ENCODE results near the gene SND1.

The SND1 gene

DNA sequence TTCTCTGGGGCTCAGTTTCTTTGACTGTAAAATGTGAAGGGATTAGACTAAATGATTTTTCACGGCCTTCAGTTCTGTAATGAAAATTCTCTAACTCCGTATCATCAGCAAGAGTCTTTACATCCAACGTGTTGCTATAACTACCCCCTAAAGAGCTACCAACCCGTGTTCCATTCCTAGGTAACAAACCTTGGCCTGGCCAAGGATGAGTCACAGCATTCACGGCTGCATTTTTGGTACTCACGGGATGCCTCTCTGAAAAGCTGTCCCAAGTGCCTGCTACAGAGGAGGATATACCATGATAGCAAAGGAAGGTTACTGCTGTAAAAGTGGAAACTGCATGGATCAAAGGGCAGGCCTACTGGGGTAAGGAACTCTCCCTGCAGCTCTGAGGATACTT is 373.4 kb downstream of the SND1 start:
- H3K4me3 ChIP-seq (ENCODE audit: low read depth, low read length) = no peak overlapping the region
- DNase-seq (ENCODE audit: low read depth) = no peak
- TF ChIP-seq, protein P1, sequence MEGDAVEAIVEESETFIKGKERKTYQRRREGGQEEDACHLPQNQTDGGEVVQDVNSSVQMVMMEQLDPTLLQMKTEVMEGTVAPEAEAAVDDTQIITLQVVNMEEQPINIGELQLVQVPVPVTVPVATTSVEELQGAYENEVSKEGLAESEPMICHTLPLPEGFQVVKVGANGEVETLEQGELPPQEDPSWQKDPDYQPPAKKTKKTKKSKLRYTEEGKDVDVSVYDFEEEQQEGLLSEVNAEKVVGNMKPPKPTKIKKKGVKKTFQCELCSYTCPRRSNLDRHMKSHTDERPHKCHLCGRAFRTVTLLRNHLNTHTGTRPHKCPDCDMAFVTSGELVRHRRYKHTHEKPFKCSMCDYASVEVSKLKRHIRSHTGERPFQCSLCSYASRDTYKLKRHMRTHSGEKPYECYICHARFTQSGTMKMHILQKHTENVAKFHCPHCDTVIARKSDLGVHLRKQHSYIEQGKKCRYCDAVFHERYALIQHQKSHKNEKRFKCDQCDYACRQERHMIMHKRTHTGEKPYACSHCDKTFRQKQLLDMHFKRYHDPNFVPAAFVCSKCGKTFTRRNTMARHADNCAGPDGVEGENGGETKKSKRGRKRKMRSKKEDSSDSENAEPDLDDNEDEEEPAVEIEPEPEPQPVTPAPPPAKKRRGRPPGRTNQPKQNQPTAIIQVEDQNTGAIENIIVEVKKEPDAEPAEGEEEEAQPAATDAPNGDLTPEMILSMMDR (IDR thresholded peaks at IDR 0.05; ENCODE audit: low read depth, low read length, missing control alignments) = no peak

DNA sequence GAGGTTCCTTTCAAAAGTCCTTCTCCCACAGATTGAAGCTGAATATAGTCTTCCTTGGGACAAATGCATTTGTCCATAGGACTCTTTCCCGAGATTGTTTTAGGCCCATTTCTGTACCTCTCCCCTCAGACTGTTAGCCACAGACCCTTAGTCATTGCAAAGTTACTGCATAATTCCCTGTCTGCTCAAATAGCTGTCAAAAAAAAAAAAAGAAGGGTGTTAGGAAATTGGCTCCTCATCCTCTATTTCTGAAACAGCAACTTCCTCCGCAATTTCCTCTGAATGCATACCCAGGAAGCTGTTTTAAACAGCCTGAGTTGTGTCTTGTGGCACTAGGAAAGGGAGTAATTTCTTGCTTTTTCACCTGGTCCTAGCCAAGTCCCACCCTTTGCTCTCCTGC is 373.8 kb downstream of the SND1 start:
- no peak overlapping the region for H3K4me3 ChIP-seq (ENCODE audit: low read depth, low read length)
- no peak for DNase-seq (ENCODE audit: low read depth)
- TF ChIP-seq, protein P1 (IDR thresholded peaks at IDR 0.05; ENCODE audit: low read depth, low read length, missing control alignments) = no peak

DNA sequence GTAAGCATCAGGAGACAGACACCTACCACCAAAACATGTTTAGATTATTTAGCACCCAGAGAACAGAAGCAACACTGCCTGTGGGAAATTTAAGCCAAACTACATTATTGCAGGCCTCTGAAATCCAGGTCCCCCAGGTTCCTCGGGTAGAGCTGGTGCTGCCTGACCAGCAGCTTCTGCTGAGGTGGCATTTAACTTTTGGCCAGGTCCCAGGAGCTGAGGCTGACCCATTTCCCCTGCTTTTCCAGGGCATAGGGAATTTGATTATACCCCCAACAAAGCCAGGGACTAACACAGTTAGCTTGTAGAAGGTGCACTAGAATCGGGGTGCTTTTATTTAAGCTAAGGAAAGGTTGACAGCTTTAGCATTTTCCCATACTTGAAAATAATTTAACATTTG is 374.6 kb downstream of the SND1 start:
- no peak for DNase-seq (ENCODE audit: low read depth)
- TF ChIP-seq, protein P1 (IDR thresholded peaks at IDR 0.05; ENCODE audit: low read depth, low read length, missing control alignments) = no peak
- no peak overlapping the region for H3K4me3 ChIP-seq (ENCODE audit: low read depth, low read length)

- TF ChIP-seq, protein P1 (IDR thresholded peaks at IDR 0.05; ENCODE audit: low read depth, low read length, missing control alignments) = no peak
- no peak for DNase-seq (ENCODE audit: low read depth)
- no peak overlapping the region for H3K4me3 ChIP-seq (ENCODE audit: low read depth, low read length)
Measured at GRCh38 chr7:128027485-128027980, 375.5 kb downstream of the SND1 start.

- no peak for DNase-seq (ENCODE audit: low read depth)
- no peak overlapping the region for H3K4me3 ChIP-seq (ENCODE audit: low read depth, low read length)
Measured at GRCh38 chr7:128029405-128029995, 377.5 kb downstream of the SND1 start.

DNA sequence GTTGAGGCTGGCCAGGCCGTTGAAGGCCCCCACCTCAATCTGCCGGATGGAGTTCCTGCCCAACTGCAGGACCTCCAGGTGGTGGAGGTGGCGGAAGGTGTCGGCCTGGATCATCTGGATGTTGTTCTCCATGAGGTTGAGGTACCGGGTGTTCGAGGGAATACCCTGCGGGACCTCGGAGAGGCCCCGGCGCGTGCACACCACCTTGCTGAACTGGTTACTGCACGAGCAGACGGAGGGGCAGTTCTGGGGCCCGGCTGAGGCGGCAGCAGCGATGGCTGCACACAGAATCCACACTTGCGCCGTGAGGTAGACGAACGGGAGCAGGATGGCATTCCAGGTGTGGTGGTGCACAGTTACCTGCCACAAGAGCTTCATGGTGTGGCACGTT is 378.3 kb downstream of the SND1 start:
- H3K4me3 ChIP-seq (ENCODE audit: low read depth, low read length) = no peak overlapping the region; the same call in 1 of the 2 replicates
- no peak for DNase-seq (ENCODE audit: low read depth)
- TF ChIP-seq, protein P1 (IDR thresholded peaks at IDR 0.05; ENCODE audit: low read depth, low read length, missing control alignments) = no peak

More at GRCh38 chr7:128029405-128029995, 377.5 kb downstream of the SND1 start:
- TF ChIP-seq, protein P1 (IDR thresholded peaks at IDR 0.05; ENCODE audit: low read depth, low read length, missing control alignments) = no peak

Data from GM12864 (cell line).